ENCODE measurements around the gene ZNF428. TPM values are rescaled to one million over a fixed set of nuclear protein-coding genes. Genes with fewer than 3 reads are reported as not detected.
"Not testable (repeated sequence)": the region's sequence is repeated elsewhere in the genome, so short reads cannot be mapped to it uniquely, and the experiment has no call there.

Gene ZNF428
- polyA plus RNA-seq, 3 donors from 2014 or later: 10.6 to 28.5 (median 19.7) TPM

DNA sequence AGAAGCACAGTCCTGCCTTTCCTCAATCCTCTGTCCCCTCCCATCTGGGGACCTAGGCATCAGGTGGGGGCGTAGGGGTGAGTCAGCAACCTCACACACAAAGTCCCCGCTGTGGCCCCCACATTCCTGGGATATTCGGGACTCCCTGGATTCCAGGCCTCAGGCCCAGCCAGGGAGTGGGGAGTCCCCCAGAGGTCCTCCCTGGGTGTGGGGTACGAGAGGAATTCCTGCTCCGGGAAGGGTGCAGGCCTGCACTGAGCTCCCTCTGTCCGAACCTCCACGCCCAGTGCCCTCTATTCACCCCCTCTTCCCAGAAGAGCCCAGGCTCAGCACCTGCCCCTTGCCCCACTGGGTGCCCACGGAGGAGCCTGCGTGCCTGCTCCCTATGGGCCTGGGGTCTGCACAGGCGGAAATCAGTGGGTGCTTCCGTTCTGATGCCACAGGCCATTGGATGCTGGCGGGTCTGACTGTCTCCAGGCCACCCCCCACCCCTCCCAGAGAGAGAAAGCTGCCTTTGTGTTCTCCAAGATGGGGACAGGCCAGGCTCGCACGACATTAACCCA is 16.8 kb upstream of the ZNF428 start:
- peaks cover 10 to 13% of the 10 kb centered on the region in 2 donors for H3K4me1 Mint-ChIP-seq
- H3K36me3 Mint-ChIP-seq: peaks cover 0 to 5% (median 0%) of the 10 kb centered on the region in 3 donors
- H3K27me3 Mint-ChIP-seq (ENCODE audit: low read depth in 3 of 3): peaks cover 7 to 23% (median 21%) of the 10 kb centered on the region in 3 donors
- no peak overlapping the region for H3K27ac Mint-ChIP-seq
- no peak for DNase-seq
- H3K9me3 Mint-ChIP-seq: peaks cover 0 to 2% (median 0%) of the 10 kb centered on the region in 6 donors
- H3K4me3 Mint-ChIP-seq: no peak overlapping the region

- H3K4me3 Mint-ChIP-seq, H3K27ac Mint-ChIP-seq, H3K9me3 Mint-ChIP-seq, DNase-seq, H3K36me3 Mint-ChIP-seq: not testable (repeated sequence)
- H3K27me3 Mint-ChIP-seq (ENCODE audit: low read depth in 3 of 3): peaks cover 3 to 22% (median 22%) of the 10 kb centered on the region in 3 donors
- H3K4me1 Mint-ChIP-seq: peaks cover 10 to 11% of the 10 kb centered on the region in 2 donors
Measured at GRCh38 chr19:43635561-43635940, 16.1 kb upstream of the ZNF428 start.

- no peak overlapping the region for H3K4me3 Mint-ChIP-seq
- H3K27me3 Mint-ChIP-seq (ENCODE audit: low read depth in 3 of 3): peaks cover 3 to 20% (median 20%) of the 10 kb centered on the region in 3 donors
- H3K36me3 Mint-ChIP-seq: peaks cover 0 to 5% (median 0%) of the 10 kb centered on the region in 3 donors
- H3K4me1 Mint-ChIP-seq: peaks cover 6 to 7% of the 10 kb centered on the region in 2 donors
- DNase-seq: no peak
- H3K27ac Mint-ChIP-seq: no peak overlapping the region
- H3K9me3 Mint-ChIP-seq: peaks cover 0 to 2% (median 0%) of the 10 kb centered on the region in 6 donors
Measured at GRCh38 chr19:43634872-43635560, 15.6 kb upstream of the ZNF428 start.

GRCh38 chr19:43634506-43634871 is 15.1 kb upstream of the ZNF428 start:
- no peak overlapping the region for H3K4me3 Mint-ChIP-seq
- H3K27me3 Mint-ChIP-seq (ENCODE audit: low read depth in 3 of 3): peaks cover 3 to 19% (median 18%) of the 10 kb centered on the region in 3 donors
- H3K4me1 Mint-ChIP-seq: peaks cover 5 to 6% of the 10 kb centered on the region in 2 donors
- no peak for DNase-seq
- H3K9me3 Mint-ChIP-seq: peaks cover 0 to 2% (median 0%) of the 10 kb centered on the region in 6 donors
- peaks cover 0 to 5% (median 0%) of the 10 kb centered on the region in 3 donors for H3K36me3 Mint-ChIP-seq
- H3K27ac Mint-ChIP-seq: no peak overlapping the region

GRCh38 chr19:43634068-43634467 is 14.6 kb upstream of the ZNF428 start:
- Mint-ChIP-seq H3K9me3 (peaks cover 0 to 2% (median 0%) of the 10 kb centered on the region in 6 donors), H3K4me3 (no peak overlapping the region), H3K27me3 (ENCODE audit: low read depth in 3 of 3) (peaks cover 3 to 18% (median 17%) of the 10 kb centered on the region in 3 donors), H3K4me1 (peaks cover 3 to 4% of the 10 kb centered on the region in 2 donors), H3K36me3 (peaks cover 0 to 4% (median 0%) of the 10 kb centered on the region in 3 donors), H3K27ac (no peak overlapping the region)
- no peak for DNase-seq

GRCh38 chr19:43633520-43633919 is 14.1 kb upstream of the ZNF428 start:
- Mint-ChIP-seq H3K27ac (no peak overlapping the region), H3K4me1 (no peaks in the 10 kb centered on the region), H3K36me3 (no peaks in the 10 kb centered on the region), H3K27me3 (ENCODE audit: low read depth in 3 of 3) (peaks cover 3 to 14% (median 14%) of the 10 kb centered on the region in 3 donors), H3K4me3 (no peak overlapping the region), H3K9me3 (peaks cover 0 to 2% (median 0%) of the 10 kb centered on the region in 6 donors)
- DNase-seq: no peak

GRCh38 chr19:43631491-43631890 is 12.1 kb upstream of the ZNF428 start:
- H3K9me3 Mint-ChIP-seq: peaks cover 0 to 2% (median 0%) of the 10 kb centered on the region in 6 donors
- H3K27ac Mint-ChIP-seq: no peak overlapping the region
- no peaks in the 10 kb centered on the region for H3K36me3 Mint-ChIP-seq
- H3K4me1 Mint-ChIP-seq: peaks cover 0 to 1% of the 10 kb centered on the region in 2 donors
- H3K4me3 Mint-ChIP-seq: no peak overlapping the region
- H3K27me3 Mint-ChIP-seq (ENCODE audit: low read depth in 3 of 3): peaks cover 5 to 12% (median 8%) of the 10 kb centered on the region in 3 donors
- no peak for DNase-seq

DNA sequence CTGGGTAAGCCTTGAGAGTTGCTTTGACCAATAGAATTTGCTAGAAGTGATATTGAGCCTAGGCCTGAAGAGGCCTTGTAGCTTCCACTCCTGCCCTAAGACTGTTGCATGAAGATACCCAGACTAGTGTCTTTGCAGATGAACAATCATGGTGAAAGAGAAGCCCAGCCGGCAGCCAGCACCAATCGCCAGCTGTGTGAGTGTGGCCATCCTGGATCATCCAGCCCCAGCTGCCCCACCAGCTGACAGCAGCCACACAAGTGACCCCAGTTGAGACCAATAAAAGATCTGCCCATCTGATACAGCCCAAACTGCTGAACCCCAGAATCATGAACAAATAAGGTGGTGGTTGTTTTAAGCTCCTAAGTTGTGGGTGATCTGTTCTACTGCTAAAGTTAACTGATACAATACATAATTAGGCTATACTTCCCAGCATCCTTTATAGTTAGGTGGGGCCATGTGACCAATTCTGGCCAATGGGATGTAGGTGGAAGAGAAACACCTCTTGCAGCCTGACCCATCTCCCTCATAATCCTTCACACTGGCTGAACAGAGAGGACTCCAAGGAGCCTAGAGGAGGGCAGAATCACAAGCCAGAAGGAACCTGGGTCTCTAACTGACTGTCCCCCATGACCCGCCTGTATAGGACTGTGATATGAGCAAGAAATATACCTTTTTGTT is 9.4 kb upstream of the ZNF428 start:
- H3K27me3 Mint-ChIP-seq (ENCODE audit: low read depth in 3 of 3): peaks cover 5 to 8% (median 7%) of the 10 kb centered on the region in 3 donors
- H3K9me3 Mint-ChIP-seq: peaks cover 0 to 2% (median 0%) of the 10 kb centered on the region in 6 donors
- H3K4me3 Mint-ChIP-seq: no peak overlapping the region
- peaks cover 4 to 11% of the 10 kb centered on the region in 2 donors for H3K4me1 Mint-ChIP-seq
- H3K36me3 Mint-ChIP-seq: no peaks in the 10 kb centered on the region
- H3K27ac Mint-ChIP-seq: no peak overlapping the region
- no peak for DNase-seq

- Mint-ChIP-seq H3K4me3 (no peak overlapping the region), H3K9me3 (no peaks in the 10 kb centered on the region), H3K27me3 (ENCODE audit: low read depth in 3 of 3) (peaks cover 4 to 7% (median 5%) of the 10 kb centered on the region in 3 donors), H3K36me3 (no peaks in the 10 kb centered on the region), H3K27ac (no peak overlapping the region), H3K4me1 (peaks cover 4 to 11% of the 10 kb centered on the region in 2 donors)
- no peak for DNase-seq
Measured at GRCh38 chr19:43626838-43627237, 7.4 kb upstream of the ZNF428 start.

GRCh38 chr19:43625918-43626579 is 6.6 kb upstream of the ZNF428 start:
- H3K27me3 Mint-ChIP-seq (ENCODE audit: low read depth in 3 of 3): peaks cover 4 to 7% (median 5%) of the 10 kb centered on the region in 3 donors
- H3K4me1 Mint-ChIP-seq: peaks cover 5 to 11% of the 10 kb centered on the region in 2 donors
- DNase-seq: no peak
- no peaks in the 10 kb centered on the region for H3K9me3 Mint-ChIP-seq
- no peak overlapping the region for H3K4me3 Mint-ChIP-seq
- no peaks in the 10 kb centered on the region for H3K36me3 Mint-ChIP-seq
- no peak overlapping the region for H3K27ac Mint-ChIP-seq

DNA sequence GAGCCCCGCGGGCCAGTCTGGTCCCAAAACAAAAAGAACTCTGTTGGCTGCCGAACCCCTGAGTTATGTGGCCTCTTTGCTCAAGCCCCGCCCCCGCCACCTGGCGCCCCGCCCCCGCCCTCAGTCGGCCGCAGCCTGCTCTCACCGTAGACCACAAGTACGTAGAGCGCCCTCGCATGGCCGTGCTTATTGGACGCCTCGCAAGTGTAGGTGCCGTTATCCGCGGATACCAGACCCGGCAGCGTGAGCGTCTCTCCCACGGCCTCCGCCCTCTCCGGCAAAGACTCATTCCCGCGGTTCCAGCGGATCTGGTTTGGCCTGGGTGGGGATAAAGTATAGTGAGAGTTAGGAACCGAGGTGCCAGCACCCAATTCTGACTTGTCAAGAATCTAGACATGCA is 5.5 kb upstream of the ZNF428 start:
- Mint-ChIP-seq H3K9me3 (no peaks in the 10 kb centered on the region), H3K36me3 (no peaks in the 10 kb centered on the region), H3K27ac (no peak overlapping the region), H3K27me3 (ENCODE audit: low read depth in 3 of 3) (peaks cover 4 to 8% (median 4%) of the 10 kb centered on the region in 3 donors), H3K4me1 (peaks cover 16 to 22% of the 10 kb centered on the region in 2 donors), H3K4me3 (no peak overlapping the region)
- DNase-seq: peak; percentile 60 to 71 (median 67)

DNA sequence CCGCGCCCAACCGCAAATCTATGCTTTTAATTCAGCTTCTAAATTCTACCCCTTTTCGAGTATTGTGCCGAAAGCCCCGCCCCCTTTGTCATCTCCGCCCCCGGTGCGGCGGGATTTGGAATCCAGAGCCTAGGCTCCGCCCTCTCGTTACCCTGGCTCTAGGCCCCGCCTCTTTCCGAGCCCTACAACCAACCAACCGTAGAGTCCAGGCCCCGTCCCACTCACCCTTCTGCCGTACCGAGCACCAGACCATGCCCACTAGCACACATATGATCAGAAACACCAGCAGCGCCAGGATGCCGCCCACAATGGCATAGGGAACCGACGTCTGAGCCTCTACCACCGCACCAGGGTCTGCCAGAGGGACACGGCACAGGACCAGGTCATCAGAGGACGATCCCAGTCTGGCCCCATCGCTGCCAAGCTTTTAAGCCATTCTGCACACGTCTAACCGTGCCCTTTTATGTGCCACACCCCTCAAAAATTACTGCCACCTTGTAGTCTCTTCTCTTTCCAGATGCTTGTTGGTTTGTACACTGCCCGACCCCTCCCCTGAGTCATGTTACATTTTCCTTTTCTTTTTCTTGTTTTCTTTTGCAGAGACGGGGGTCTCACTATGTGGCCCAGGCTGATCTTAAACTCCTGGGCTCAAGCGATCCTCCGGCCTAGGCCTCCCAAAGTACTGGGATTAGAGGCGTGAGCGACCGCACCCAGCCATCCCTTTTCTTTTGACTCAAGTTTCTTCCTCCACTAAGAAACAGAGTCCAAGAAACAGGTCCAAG is 4.7 kb upstream of the ZNF428 start:
- no peak for DNase-seq
- Mint-ChIP-seq H3K27ac (peak overlapping the region in 1 of 6 donors; percentile 14), H3K4me1 (peaks cover 22 to 30% of the 10 kb centered on the region in 2 donors), H3K9me3 (no peaks in the 10 kb centered on the region), H3K36me3 (no peaks in the 10 kb centered on the region), H3K27me3 (ENCODE audit: low read depth in 3 of 3) (peaks cover 4 to 14% (median 5%) of the 10 kb centered on the region in 3 donors), H3K4me3 (no peak overlapping the region)

DNA sequence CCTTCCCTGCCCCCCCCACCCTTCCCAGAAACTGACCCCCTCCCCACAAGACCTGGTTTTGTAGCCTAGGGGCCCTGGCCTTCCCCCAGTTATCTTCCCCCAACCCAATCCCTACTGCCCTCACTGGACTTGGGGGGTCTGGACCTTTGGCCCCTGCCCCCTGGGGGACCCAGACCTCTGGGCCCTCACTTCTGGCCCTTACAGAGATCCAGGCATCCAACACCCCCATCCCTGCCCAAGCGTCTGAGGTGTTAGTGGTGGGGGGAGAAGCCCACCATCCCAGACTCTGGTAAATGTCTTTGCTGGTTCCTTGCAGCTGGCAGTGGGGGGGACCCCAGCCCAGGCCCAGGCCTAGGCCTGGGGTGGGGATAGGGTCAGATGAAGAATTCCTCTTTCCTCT is 3.5 kb upstream of the ZNF428 start:
- peaks cover 4 to 14% (median 9%) of the 10 kb centered on the region in 3 donors for H3K27me3 Mint-ChIP-seq (ENCODE audit: low read depth in 3 of 3)
- H3K4me1 Mint-ChIP-seq: peaks cover 28 to 38% of the 10 kb centered on the region in 2 donors
- H3K9me3 Mint-ChIP-seq: no peaks in the 10 kb centered on the region
- H3K27ac Mint-ChIP-seq: no peak overlapping the region
- no peak overlapping the region for H3K4me3 Mint-ChIP-seq
- no peaks in the 10 kb centered on the region for H3K36me3 Mint-ChIP-seq
- DNase-seq: no peak
